ENCODE data around the gene SPAG6.

SPAG6 gene

GRCh38 chr10:22458272-22459038 is 113.2 kb downstream of the SPAG6 start:
- no peak for TF ChIP-seq ISL1 (CRISPR knock-in tag; IDR thresholded peaks at IDR 0.05)
- ATAC-seq, result no peak

- TF ChIP-seq CSDC2 (CRISPR knock-in tag; IDR thresholded peaks at IDR 0.05) (no peak), BACH2 (CRISPR knock-in tag; IDR thresholded peaks at IDR 0.05; ENCODE audit: borderline replicate concordance) (no peak), ISL1 (CRISPR knock-in tag; IDR thresholded peaks at IDR 0.05) (no peak)
- ATAC-seq, result no peak
Measured at GRCh38 chr10:22459496-22459895, 114.2 kb downstream of the SPAG6 start.

GRCh38 chr10:22460101-22460500 is 114.8 kb downstream of the SPAG6 start:
- ATAC-seq, result no peak; the same call in 2 of the 3 replicates
- TF ChIP-seq SNAI2 (CRISPR knock-in tag; IDR thresholded peaks at IDR 0.05), result no peak
- no peak for TF ChIP-seq GLIS3 (CRISPR knock-in tag; IDR thresholded peaks at IDR 0.05)
- no peak for TF ChIP-seq ZFP30 (CRISPR knock-in tag; IDR thresholded peaks at IDR 0.05)
- TF ChIP-seq, protein P1, sequence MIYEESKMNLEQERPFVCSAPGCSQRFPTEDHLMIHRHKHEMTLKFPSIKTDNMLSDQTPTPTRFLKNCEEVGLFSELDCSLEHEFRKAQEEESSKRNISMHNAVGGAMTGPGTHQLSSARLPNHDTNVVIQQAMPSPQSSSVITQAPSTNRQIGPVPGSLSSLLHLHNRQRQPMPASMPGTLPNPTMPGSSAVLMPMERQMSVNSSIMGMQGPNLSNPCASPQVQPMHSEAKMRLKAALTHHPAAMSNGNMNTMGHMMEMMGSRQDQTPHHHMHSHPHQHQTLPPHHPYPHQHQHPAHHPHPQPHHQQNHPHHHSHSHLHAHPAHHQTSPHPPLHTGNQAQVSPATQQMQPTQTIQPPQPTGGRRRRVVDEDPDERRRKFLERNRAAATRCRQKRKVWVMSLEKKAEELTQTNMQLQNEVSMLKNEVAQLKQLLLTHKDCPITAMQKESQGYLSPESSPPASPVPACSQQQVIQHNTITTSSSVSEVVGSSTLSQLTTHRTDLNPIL (CRISPR knock-in tag; IDR thresholded peaks at IDR 0.05; ENCODE audit: low read depth), result no peak
- TF ChIP-seq RARB (CRISPR knock-in tag; IDR thresholded peaks at IDR 0.05), result no peak
- TF ChIP-seq ZNF8 (CRISPR knock-in tag; IDR thresholded peaks at IDR 0.05), result no peak
- no peak for TF ChIP-seq ZFP3 (CRISPR knock-in tag; IDR thresholded peaks at IDR 0.05)
- no peak for TF ChIP-seq OSR1 (CRISPR knock-in tag; IDR thresholded peaks at IDR 0.05)
- no peak for TF ChIP-seq CSRNP3 (CRISPR knock-in tag; IDR thresholded peaks at IDR 0.05)
- TF ChIP-seq ZNF565 (CRISPR knock-in tag; conservative IDR thresholded peaks at IDR 0.05; ENCODE audit: low read depth), result no peak
- TF ChIP-seq ARNTL (CRISPR knock-in tag; IDR thresholded peaks at IDR 0.05; ENCODE audit: borderline replicate concordance, low read depth), result no peak

DNA sequence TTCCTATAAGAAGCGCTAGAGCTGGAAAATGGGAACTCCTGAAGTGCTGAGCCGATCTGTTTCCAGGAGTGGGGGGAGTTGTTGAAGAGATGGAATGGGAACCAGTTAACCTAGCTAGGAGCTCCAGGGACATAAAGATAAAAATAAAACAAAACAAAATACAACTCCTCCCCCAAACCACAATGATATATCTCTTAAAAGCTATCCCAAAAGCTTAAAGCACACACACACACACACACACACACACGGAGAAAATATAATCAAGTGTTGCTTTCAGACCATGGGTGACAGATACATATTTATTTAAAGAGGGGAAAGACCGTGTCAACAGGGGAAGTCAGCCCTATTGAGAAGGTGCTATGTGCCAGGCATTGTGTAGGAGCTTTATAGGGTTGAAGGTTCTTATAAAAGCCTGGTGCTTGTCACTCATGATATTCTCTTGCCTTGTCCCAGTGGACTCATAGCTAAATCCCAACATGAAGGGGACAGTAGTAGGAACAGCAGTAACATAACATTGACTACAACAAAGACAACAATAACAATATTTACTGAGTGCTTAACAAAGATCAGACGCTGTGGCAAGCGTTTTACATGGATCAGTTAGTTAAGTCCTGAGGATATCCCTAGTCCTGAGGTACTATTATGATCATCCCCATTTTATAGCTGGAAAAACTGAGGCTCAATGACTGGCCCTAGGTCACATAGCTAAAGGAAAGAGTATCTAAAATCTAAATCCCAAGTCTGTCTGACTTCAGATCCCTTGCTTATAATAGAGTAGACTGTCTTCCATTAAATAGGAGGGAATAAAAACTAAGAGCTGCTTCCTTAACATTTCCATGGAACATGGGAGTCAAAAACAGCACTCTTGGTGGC is 115.5 kb downstream of the SPAG6 start:
- TF ChIP-seq ARNTL (CRISPR knock-in tag; IDR thresholded peaks at IDR 0.05; ENCODE audit: borderline replicate concordance, low read depth), result no peak
- TF ChIP-seq ESRRG (CRISPR knock-in tag; IDR thresholded peaks at IDR 0.05), result no peak
- TF ChIP-seq RARB (CRISPR knock-in tag; IDR thresholded peaks at IDR 0.05), result no peak
- no peak for TF ChIP-seq TOX (CRISPR knock-in tag; IDR thresholded peaks at IDR 0.05; ENCODE audit: borderline replicate concordance)
- TF ChIP-seq TCF4 (CRISPR knock-in tag; IDR thresholded peaks at IDR 0.05; ENCODE audit: borderline replicate concordance), result no peak
- TF ChIP-seq, protein P2, sequence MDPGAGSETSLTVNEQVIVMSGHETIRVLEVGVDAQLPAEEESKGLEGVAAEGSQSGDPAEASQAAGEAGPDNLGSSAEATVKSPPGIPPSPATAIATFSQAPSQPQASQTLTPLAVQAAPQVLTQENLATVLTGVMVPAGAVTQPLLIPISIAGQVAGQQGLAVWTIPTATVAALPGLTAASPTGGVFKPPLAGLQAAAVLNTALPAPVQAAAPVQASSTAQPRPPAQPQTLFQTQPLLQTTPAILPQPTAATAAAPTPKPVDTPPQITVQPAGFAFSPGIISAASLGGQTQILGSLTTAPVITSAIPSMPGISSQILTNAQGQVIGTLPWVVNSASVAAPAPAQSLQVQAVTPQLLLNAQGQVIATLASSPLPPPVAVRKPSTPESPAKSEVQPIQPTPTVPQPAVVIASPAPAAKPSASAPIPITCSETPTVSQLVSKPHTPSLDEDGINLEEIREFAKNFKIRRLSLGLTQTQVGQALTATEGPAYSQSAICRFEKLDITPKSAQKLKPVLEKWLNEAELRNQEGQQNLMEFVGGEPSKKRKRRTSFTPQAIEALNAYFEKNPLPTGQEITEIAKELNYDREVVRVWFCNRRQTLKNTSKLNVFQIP (CRISPR knock-in tag; IDR thresholded peaks at IDR 0.05; ENCODE audit: borderline replicate concordance, low read depth), result no peak
- TF ChIP-seq SNAI2 (CRISPR knock-in tag; IDR thresholded peaks at IDR 0.05), result no peak
- ATAC-seq, result no peak

GRCh38 chr10:22461891-22462290 is 116.6 kb downstream of the SPAG6 start:
- TF ChIP-seq ISL1 (CRISPR knock-in tag; IDR thresholded peaks at IDR 0.05) (no peak), ZNF8 (CRISPR knock-in tag; IDR thresholded peaks at IDR 0.05) (no peak), GLIS3 (CRISPR knock-in tag; IDR thresholded peaks at IDR 0.05) (no peak), ZNF70 (CRISPR knock-in tag; IDR thresholded peaks at IDR 0.05) (no peak)
- TF ChIP-seq, protein P3, sequence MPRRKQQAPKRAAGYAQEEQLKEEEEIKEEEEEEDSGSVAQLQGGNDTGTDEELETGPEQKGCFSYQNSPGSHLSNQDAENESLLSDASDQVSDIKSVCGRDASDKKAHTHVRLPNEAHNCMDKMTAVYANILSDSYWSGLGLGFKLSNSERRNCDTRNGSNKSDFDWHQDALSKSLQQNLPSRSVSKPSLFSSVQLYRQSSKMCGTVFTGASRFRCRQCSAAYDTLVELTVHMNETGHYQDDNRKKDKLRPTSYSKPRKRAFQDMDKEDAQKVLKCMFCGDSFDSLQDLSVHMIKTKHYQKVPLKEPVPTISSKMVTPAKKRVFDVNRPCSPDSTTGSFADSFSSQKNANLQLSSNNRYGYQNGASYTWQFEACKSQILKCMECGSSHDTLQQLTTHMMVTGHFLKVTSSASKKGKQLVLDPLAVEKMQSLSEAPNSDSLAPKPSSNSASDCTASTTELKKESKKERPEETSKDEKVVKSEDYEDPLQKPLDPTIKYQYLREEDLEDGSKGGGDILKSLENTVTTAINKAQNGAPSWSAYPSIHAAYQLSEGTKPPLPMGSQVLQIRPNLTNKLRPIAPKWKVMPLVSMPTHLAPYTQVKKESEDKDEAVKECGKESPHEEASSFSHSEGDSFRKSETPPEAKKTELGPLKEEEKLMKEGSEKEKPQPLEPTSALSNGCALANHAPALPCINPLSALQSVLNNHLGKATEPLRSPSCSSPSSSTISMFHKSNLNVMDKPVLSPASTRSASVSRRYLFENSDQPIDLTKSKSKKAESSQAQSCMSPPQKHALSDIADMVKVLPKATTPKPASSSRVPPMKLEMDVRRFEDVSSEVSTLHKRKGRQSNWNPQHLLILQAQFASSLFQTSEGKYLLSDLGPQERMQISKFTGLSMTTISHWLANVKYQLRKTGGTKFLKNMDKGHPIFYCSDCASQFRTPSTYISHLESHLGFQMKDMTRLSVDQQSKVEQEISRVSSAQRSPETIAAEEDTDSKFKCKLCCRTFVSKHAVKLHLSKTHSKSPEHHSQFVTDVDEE (CRISPR knock-in tag; IDR thresholded peaks at IDR 0.05), result no peak
- TF ChIP-seq, protein P4, sequence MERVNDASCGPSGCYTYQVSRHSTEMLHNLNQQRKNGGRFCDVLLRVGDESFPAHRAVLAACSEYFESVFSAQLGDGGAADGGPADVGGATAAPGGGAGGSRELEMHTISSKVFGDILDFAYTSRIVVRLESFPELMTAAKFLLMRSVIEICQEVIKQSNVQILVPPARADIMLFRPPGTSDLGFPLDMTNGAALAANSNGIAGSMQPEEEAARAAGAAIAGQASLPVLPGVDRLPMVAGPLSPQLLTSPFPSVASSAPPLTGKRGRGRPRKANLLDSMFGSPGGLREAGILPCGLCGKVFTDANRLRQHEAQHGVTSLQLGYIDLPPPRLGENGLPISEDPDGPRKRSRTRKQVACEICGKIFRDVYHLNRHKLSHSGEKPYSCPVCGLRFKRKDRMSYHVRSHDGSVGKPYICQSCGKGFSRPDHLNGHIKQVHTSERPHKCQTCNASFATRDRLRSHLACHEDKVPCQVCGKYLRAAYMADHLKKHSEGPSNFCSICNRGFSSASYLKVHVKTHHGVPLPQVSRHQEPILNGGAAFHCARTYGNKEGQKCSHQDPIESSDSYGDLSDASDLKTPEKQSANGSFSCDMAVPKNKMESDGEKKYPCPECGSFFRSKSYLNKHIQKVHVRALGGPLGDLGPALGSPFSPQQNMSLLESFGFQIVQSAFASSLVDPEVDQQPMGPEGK (CRISPR knock-in tag; IDR thresholded peaks at IDR 0.05; ENCODE audit: borderline replicate concordance), result no peak
- ATAC-seq, result no peak

Measured in SK-N-SH treated with all-trans-retinoic acid at 6 μM for 48 hours (cell line).